SKM-1 (cell line): ENCODE measurements around the gene DDX60.
"Not testable (repeated sequence)": the region's sequence is repeated elsewhere in the genome, so short reads cannot be mapped to it uniquely, and the experiment has no call there.

Source experiments
- DNase-seq: peaks from one replicate; lab custom pipeline; 2025; ENCODE audit not compliant: unreplicated experiment; lab: John Stamatoyannopoulos, UW

The DDX60 gene

GRCh38 chr4:168304744-168305459, 13.7 kb downstream of the DDX60 start:
- no peak for DNase-seq

- DNase-seq: not testable (repeated sequence)
These were observed 15.1 kb downstream of the DDX60 start for GRCh38 chr4:168303430-168303829.

- DNase-seq: no peak
These were observed 25.1 kb downstream of the DDX60 start for GRCh38 chr4:168293386-168293975.

GRCh38 chr4:168291242-168291641, 27.3 kb downstream of the DDX60 start:
- no peak for DNase-seq

- not testable (repeated sequence) for DNase-seq
These were observed 32.7 kb downstream of the DDX60 start for GRCh38 chr4:168285850-168286249.

GRCh38 chr4:168279556-168279955, 39.0 kb downstream of the DDX60 start:
- no peak for DNase-seq

- no peak for DNase-seq
These were observed 42.7 kb downstream of the DDX60 start for GRCh38 chr4:168275836-168276235.

GRCh38 chr4:168274871-168275270, 43.7 kb downstream of the DDX60 start:
- no peak for DNase-seq

GRCh38 chr4:168273838-168274237, 44.7 kb downstream of the DDX60 start:
- DNase-seq: no peak

- no peak for DNase-seq
These were observed 46.1 kb downstream of the DDX60 start for GRCh38 chr4:168272488-168272887.

- no peak for DNase-seq
These were observed 48.7 kb downstream of the DDX60 start for GRCh38 chr4:168269896-168270295.

GRCh38 chr4:168265327-168265726, 53.2 kb downstream of the DDX60 start:
- DNase-seq: no peak

- DNase-seq: no peak
These were observed 53.6 kb downstream of the DDX60 start for GRCh38 chr4:168264903-168265302.

- DNase-seq: no peak
These were observed 55.5 kb downstream of the DDX60 start for GRCh38 chr4:168263039-168263438.

- no peak for DNase-seq
These were observed 59.5 kb downstream of the DDX60 start for GRCh38 chr4:168259096-168259495.

- DNase-seq: peak; percentile 58
These were observed 60.8 kb downstream of the DDX60 start for GRCh38 chr4:168257768-168258167.

- DNase-seq: no peak
These were observed 70.3 kb downstream of the DDX60 start for GRCh38 chr4:168248176-168248710.

GRCh38 chr4:168247603-168248002, 70.9 kb downstream of the DDX60 start:
- no peak for DNase-seq

- no peak for DNase-seq
These were observed 76.6 kb downstream of the DDX60 start for GRCh38 chr4:168241953-168242352.

- no peak for DNase-seq
These were observed 77.7 kb downstream of the DDX60 start for GRCh38 chr4:168240821-168241220.

GRCh38 chr4:168221301-168221700, 97.3 kb downstream of the DDX60 start:
- no peak for DNase-seq

GRCh38 chr4:168220893-168221292, 97.7 kb downstream of the DDX60 start:
- no peak for DNase-seq

GRCh38 chr4:168218645-168219044, 99.9 kb downstream of the DDX60 start:
- DNase-seq: no peak
